Stomach (tissue), 4 donors: ENCODE results near the gene LBHD1.

ENCODE experiments used
- CTCF ChIP-seq, 7 experiments: fragments of 450-650 bp in 4 of 7; fragments of 200-600 bp in 3 of 7; sonication (generic) in 3 of 7; IDR thresholded peaks; one replicate each; pipeline ENCODE4 v1.5.1; 2016 to 2019; ENCODE audit warnings: antibody characterized with exemption in 7 of 7, control low read depth in 2 of 7, mild to moderate bottlenecking in 1 of 7
- POLR2A ChIP-seq, 4 donors: fragments of 450-650 bp; IDR thresholded peaks; one replicate each; pipeline ENCODE4 v1.6.1; 2016; ENCODE audit warnings: antibody characterized with exemption in 4 of 4, control low read depth in 2 of 4, mild to moderate bottlenecking in 1 of 4, moderate library complexity in 1 of 4

- TF ChIP-seq CTCF (IDR thresholded peaks at IDR 0.05) (no peak), POLR2A (IDR thresholded peaks at IDR 0.05) (no peak)
Measured at GRCh38 chr11:62614275-62614674, 57.8 kb downstream of the LBHD1 start.
